Glomerular endothelial cell (primary cell): ENCODE data around the gene PPP6R2. TPM values are rescaled to one million over a fixed set of nuclear protein-coding genes. Genes with fewer than 3 reads are reported as not detected.
"Not testable (repeated sequence)": the region's sequence is repeated elsewhere in the genome, so short reads cannot be mapped to it uniquely, and the experiment has no call there.

ENCODE experiments used
- DNase-seq: peaks from one replicate; pipeline ENCODE4 v3.0.0-alpha.2; 2011; ENCODE audit warnings: low read depth, low spot score; ENCODE audit errors: extremely low read depth
- total RNA-seq: library from RNA; depleted of rRNA; stranded (reverse); fragments of >200 nt; gene quantifications from 2 replicates; pipeline ENCODE4 v1.2.3, GENCODE V29; 2015

Gene PPP6R2
- total RNA-seq, 1 donor from 2014 or later = 67.4 TPM

DNA sequence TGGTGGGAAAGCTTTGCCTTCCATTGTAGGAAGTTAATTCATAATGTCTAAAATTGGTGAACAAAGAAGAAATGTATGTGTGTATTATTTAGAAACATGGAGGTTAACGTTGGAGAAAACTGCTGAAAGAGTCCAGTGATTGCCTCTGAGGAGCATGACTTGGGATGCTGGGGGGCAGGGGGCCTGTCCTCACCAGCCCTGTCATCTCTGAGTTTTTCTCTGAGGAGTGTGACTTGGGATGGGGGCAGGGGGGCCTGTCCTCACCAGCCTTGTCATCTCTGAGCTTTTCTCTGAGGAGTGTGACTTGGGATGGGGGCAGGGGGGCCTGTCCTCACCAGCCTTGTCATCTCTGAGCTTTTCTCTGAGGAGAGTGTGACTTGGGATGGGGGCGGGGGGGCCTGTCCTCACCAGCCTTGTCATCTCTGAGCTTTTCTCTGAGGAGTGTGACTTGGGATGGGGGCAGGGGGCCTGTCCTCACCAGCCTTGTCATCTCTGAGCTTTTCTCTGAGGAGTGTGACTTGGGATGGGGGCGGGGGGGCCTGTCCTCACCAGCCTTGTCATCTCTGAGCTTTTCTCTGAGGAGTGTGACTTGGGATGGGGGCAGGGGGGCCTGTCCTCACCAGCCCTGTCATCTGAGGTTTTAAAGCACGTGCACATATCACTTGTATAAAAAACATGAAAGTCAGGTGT lies 54.4 kb downstream of the PPP6R2 start:
- DNase-seq = not testable (repeated sequence)

DNA sequence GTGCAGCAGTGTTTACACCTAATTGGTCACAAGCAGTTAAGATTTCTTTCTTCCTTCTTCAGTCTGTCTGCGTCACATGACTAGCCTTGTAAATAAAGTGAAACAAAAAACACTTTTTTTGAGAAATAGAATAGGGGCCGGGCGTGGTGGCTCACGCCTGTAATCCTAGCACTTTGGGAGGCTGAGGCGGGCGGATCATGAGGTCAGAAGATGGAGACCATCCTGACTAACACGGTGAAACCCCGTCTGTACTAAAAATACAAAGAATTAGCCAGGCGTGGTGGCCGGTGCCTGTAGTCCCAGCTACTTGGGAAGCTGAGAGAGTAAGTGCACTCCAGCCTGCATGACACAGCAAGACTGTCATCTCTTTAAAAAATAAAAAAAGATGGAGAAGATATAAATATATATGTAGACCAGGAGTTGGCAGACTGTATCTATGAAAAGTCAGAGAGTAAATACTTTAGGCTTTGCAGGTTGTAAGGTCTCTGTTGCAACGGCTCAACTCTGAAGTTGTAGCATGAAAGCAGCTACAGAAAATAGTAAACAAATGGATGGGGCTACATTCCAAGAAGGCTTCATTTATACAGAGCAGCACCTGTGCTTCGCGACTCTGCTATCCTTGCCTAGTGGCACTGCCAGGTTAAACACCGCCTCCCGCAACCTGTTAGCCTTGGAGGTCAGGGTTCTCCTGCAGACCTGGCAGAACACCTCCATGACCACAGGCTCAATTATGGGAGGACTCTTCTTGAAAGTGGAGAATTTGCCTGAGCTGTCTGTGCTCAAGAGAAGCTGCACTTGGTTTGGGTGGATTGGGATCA lies 55.9 kb downstream of the PPP6R2 start:
- no peak for DNase-seq

DNA sequence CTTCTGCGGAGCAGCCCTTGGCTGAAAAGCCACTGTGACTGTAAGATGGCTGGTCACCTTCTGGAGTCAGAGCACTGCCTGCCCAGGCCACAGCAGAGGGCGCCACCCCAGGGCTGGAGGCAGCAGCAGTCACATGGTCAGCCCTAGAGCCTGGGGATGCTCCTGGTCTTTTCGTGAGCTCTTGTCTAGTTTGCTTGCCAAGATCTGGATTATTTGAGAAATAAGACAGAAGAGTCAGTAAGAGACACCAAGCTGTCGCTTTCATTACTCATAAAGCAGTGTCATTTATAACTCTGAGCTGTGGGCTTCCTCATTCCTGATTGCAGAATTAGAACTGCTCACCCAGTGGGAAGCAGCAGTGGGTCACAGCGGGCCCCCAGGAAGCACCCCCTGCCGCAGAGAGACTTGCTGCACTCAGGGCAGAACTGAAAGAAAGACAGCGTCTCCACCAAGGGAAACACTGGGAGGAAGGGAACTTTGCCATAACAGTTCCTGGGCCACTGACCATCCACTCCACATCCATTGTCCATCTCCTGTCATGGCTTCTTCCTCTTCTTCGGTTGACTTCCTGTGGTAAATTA lies 56.7 kb downstream of the PPP6R2 start:
- no peak for DNase-seq

DNA sequence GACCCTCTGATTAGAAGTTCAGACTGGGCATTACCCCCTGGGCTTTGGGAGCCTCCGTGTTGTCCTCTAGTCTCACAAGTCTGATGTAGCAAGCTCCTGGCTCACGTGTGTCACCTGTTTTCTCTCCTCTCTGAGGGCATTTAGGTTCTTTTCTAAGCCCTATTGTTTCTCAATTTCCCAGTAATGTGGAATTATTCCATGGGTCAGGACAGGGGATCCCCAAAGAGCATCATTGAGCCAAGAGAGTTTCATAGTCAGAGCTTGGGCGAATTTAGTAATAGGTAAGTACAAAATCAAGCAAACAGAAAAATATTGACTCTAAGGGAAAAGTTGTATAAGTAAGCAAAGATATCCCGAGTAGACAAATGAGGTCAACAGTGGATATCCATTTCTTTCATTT lies 57.3 kb downstream of the PPP6R2 start:
- DNase-seq = no peak

DNA sequence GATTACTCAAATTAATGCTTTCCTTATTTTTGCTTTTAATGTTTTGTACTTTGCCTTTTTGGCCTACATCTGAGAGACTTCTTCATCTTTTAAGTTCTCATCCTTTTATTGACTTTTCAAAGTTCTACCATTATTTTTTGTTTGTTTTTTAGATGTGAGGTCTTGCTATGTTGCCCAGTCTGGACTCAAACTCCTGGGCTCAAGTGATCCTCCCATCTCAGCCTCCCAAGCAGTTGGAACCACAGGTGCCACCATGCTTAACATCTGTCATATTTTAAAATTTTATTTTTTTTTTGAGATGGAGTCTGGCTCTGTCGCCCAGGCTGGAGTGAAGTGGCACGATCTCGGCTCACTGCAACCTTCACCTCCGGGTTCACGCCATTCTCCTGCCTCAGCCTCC lies 57.8 kb downstream of the PPP6R2 start:
- no peak for DNase-seq

DNA sequence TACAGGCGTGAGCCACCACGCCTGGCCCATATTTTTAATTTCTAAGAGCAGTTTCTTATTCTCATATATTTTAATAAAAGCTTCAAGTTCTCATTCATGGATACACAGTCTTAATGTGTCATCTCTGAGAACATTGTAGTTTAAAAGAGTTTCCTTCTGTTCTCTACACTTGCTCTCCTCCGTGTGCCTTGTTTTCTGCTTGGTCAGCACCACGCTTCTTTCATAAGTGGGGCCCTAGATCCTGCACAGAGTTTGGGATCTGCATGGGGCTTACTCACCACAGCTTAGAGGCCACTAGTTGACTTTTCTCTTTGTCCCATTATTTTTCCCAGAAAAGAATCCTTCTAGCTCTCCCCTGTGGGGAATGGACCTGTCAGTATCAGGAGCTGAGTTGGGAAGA lies 58.8 kb downstream of the PPP6R2 start:
- DNase-seq = no peak

DNA sequence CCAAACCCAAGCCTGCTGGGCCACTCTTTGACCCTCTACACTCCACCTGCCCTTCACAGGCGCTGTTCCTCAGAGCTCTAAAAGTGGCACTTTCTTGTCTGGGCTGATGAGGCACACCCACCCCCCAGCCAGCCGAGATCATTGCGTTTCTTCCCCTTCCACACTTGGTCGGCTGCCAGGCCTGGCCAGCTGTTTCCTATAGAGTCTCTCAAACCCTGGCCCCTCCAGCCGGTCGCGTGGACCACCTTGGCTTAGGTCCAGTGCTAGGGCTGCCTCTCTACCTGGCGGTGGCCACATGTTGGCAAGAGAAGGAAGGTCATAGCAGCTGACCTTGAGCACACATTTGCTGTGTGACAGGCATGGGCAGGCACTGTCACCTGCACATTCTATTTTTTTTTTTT lies 60.6 kb downstream of the PPP6R2 start:
- DNase-seq = peak; percentile 4

DNA sequence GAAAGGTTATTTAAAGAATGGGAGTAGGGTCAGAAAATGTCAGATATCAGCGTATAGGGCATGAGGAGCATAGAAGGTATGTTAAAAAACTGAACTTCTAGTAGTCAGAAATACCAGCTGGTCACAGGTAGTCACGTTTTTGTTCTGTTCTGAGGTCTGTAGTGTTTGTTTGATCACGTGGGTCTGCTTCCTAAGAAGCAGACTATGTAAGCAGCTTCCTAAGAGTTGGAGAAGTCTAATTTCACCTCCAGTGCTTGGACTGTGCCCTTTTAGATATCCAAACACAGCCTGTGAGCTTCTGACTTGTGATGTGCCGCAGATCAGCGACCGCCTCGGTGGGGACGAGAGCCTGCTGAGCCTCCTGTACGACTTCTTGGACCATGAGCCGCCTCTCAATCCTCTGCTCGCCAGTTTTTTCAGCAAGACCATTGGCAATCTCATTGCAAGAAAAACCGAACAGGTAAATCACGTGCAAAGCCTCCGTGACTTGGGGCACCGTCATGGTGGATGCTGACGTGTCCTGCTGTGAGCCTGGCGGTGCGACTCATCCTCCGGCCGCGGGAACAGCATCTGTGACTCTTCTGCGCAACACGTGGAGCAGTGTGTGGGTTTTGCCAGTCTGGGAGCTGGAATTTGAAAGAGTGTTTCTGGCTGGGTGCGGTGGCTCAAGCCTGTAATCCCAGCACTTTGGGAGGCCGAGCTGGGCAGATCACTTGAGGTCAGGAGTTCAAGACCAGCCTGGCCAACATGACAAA lies 63.5 kb downstream of the PPP6R2 start:
- no peak for DNase-seq

DNA sequence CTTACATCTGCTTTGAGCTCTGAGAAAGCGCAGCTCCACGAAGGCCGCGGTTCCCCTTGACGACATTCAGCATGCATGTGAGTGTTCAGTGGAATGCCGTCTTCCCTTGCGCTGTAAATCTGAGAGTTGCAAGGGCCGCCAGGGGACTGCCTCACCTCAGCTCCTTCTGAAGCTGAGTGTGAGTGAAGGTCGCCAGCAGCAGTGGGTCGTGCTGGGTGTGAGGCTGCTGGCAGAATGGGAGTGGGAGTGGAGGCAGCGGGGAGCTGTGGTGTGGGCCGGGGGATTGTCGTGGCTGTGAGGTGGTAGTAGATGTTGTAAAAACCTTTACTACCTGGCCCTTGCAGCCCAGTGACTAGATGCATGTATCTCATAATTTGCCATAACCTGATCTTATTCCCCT lies 65.2 kb downstream of the PPP6R2 start:
- no peak for DNase-seq

DNA sequence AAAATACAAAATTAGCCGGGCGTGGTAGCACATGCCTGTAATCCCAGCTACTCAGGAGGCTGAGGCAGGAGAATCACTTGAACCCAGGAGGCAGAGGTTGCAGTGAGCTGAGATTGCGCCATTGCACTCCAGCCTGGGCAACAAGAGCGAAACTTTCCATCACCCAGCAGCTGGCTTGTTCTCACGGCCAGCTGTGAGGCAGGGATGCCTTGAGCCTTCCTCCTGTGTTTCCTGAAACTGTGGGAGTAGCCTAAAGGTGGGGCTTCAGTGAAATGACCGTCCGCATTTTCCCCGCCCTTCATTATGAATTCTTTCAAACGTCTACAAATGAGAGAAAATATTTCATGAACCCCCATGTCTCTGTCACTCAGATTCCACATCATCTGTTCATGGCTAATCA lies 65.8 kb downstream of the PPP6R2 start:
- not testable (repeated sequence) for DNase-seq

DNA sequence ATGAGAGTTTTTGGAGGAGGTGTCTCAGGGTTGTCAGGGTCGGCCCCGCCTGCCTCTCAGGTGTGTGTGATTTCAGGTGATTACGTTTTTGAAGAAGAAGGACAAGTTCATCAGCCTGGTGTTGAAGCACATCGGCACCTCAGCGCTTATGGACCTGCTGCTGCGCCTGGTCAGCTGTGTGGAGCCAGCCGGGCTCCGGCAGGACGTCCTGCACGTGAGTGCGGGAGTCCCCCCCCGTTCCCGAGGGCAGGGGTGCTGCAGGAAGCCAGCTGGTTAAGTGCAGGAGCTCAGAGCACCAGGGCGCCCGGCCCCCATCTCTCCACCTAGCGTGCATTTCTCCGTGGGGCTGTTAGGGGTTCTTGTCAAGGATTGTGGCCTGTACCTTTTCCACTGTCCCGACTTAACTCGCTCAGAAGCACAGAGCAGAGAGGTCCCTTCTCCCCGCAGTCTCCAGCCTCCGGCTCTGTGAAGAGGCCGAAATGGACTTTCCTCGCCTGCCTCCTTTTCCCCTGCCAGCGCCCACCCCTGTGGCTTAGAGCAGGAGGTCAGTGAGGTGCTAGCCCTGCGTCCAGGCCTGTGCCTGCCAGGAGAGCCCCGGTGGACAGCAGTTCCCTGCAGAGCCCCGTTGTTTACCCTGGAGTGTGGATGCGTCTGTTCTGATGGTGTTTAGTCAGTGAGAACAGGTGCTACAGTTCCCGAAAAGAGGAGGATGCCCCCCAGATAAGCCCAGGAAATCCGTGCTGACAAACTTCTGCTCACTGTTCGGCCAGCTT lies 71.5 kb downstream of the PPP6R2 start:
- DNase-seq = no peak

DNA sequence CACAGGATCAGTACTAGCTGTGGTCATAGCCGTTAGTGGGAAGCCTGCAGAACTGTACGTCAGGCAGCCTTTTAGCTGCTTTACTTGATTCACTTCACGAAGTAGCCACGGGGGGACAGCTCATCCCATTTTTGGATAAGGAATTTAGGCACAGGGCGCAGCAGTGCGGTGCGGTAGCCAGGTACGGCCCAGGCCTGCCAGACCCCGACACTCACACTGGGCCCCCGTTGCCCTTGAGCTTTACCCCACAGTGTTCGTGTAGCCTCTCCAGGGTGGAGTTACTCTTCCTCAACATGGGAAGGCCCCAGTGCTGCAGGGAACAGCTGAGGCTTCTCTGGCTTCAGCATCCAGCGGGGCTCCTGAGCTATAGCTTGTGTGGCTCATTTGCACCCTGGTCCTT lies 72.3 kb downstream of the PPP6R2 start:
- DNase-seq = no peak

DNA sequence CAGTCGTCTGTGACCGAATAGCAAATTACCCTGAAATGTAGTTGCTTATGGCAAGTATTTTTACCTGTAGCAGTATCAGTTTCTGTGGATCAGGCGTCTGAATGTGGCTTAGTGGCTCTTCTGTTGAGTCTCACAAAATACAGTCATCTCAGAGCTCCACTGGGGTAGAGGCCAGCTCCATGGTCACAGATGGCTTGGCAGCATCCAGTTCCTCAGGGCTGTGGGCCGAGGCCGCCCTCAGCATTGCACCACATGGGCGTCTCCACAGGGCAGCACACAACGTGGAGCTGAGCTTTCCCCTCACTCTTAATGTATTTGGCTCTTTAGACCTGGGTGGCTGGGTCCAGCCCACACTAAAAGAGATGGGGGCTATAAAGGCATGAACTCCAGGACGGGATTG lies 73.9 kb downstream of the PPP6R2 start:
- no peak for DNase-seq

DNA sequence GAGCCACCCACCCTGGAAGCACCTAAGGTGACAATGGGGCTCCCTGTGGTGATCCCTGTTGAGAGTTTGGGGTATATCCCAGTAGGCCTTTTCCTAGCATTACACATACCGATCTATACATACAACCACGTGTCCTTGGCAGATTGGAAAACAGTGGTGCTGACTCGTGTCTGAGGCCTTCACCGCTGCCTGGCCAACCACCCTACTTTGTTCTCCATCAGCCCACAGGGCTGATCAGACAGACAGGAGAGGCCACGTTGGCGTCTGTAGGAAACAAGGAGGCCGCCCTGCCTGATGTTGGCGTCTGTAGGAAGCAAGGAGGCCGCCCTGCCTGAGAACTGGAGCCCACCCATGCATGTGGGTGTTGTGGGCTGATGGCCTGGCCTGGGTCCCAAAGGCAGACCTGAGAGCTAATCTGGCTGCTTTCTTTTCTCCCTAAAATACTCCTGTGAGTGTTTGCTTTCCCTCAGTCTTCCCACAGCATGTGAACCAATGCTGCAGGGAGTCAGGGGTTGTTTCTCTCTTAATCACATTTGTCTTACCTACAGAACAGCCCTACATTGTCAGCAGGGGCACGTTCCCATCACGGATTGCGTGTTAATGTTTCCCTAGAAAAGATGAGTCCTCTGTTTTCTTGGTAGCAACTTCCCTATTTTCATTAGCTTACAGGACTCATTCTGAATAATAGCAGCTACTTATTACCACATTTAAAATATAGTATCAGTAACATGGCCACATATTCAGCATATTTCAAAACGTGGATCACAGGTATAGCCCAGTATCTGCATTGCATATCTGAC lies 74.5 kb downstream of the PPP6R2 start:
- DNase-seq = no peak

DNA sequence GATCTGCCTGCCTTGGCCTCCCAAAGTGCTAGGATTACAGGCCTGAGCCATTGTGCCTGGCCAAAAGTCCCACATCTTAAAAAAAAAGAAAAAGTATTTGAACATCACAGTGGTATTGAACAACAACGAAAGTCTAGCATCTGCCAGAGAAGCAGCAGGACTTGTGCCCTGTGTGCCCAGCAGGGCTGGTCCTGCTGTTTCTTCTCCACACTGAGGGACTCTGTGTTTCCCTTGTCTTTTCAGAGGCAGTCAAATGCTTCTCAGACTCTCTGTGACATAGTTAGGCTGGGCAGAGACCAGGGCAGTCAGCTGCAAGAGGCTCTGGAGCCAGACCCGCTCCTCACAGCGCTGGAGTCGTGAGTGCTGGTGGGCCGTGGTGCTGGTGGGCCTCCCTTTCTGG lies 75.5 kb downstream of the PPP6R2 start:
- no peak for DNase-seq

DNA sequence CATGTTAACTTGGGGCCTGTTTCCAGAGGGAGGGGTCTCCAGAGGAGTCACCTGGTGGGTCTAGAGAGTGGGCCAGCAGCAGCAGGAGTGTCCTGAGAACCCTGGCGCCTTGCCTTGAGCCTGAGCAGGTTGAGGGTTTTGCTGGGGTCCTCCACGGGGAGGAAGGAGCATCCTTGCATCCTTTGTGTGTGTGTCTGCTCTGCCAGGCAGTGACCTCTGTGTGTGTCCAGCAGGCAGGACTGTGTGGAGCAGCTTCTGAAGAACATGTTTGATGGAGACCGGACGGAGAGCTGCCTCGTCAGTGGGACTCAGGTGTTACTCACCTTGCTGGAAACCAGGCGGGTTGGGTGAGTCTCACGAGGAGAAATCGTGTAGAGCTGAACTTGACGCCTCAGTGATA lies 76.0 kb downstream of the PPP6R2 start:
- no peak for DNase-seq

DNA sequence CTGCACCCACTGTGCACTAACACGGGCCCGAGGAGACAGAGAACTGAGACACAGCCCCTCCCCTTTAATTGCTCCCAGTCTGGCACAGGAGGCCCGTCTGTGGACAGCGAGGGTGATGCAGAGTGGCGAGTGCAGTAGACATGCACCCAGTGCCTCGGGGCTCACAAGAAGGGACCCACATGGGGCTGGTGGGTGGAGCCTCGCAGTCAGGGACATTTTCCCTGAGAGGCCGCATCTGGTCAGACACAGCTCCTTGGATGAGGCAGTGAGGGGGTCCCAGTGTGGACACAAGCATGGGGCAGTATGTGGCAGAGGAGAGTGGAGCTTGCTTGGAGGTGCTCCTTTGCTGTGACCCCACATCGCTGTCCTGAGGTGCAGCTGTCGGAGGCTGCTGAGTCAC lies 76.9 kb downstream of the PPP6R2 start:
- no peak for DNase-seq

DNA sequence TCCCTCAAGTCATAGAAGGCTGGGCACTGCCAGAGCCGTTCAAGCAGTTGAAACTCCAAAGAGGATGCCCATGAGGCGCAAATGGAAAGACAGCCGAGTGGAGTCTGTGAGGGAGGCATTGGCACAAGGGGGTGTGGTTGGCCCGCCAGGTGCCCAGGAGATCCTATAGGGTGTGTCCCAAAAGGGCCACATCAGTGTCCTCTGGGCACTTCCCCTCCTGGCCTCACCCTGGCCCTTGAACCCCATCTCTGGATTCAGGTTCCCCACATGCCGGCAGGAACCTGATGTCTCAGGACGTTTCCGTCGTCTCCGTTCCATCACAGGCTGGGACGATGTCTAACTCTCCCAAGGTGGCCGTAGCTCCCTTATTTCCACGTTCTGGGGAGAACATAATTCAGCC lies 77.5 kb downstream of the PPP6R2 start:
- DNase-seq = no peak

DNA sequence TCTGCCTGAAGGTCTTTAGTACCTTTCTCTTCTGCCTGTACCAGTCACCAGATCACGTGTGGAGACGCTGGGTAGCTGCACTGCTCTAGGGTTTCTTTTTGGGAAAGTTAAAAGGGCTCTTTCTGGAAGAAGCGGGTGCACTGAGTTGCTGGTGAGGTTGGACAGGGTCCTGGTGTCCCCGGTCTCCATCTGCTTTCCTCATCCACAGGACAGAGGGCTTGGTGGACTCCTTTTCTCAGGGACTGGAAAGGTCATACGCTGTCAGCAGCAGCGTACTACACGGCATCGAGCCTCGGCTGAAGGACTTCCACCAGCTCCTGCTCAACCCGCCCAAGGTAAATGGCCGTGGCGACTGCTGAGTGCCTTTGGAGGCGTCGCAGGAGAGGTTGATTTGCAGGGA lies 78.9 kb downstream of the PPP6R2 start:
- DNase-seq = no peak
